Measurements from ENCODE around the gene THAP3. TPM values are rescaled to one million over a fixed set of nuclear protein-coding genes. Genes with fewer than 3 reads are reported as not detected.
A peak's percentile ranks its signal among the peaks of the same experiment; 100 is the strongest.

The THAP3 gene
- polyA plus RNA-seq (ENCODE audit: insufficient read length in 3 of 3), result 10 to 100 TPM; 21.0 to 23.8 (median 23.4) TPM
- long read RNA-seq, donor 1, partial matches to known transcripts, result 15 of 15 reads
- long read RNA-seq, donor 1, other reads (novel, unspliced or antisense), result 0 of 15 reads
- long read RNA-seq, donor 2, partial matches to known transcripts, result 11 of 14 reads
- long read RNA-seq, donor 2, other reads (novel, unspliced or antisense), result 0 of 14 reads
- long read RNA-seq, donor 3, partial matches to known transcripts, result 8 of 10 reads
- long read RNA-seq, donor 3, other reads (novel, unspliced or antisense), result 0 of 10 reads
- long read RNA-seq, donor 4, partial matches to known transcripts, result 28 of 41 reads
- long read RNA-seq, donor 4, other reads (novel, unspliced or antisense), result 11 of 41 reads
- long read RNA-seq, donor 5, partial matches to known transcripts, result 5 of 6 reads
- long read RNA-seq, donor 5, other reads (novel, unspliced or antisense), result 0 of 6 reads
- long read RNA-seq, donor 6, partial matches to known transcripts, result 8 of 8 reads
- long read RNA-seq, donor 6, other reads (novel, unspliced or antisense), result 0 of 8 reads
- long read RNA-seq, donor 7, partial matches to known transcripts, result 29 of 43 reads
- long read RNA-seq, donor 7, other reads (novel, unspliced or antisense), result 10 of 43 reads
- long read RNA-seq, donor 8, partial matches to known transcripts, result 0 of 1 reads
- long read RNA-seq, donor 8, other reads (novel, unspliced or antisense), result 0 of 1 reads
- long read RNA-seq, donor 9, partial matches to known transcripts, result 8 of 14 reads
- long read RNA-seq, donor 9, other reads (novel, unspliced or antisense), result 0 of 14 reads
- long read RNA-seq, donor 10, partial matches to known transcripts, result 15 of 15 reads
- long read RNA-seq, donor 10, other reads (novel, unspliced or antisense), result 0 of 15 reads
- long read RNA-seq, donor 11, partial matches to known transcripts, result 5 of 5 reads
- long read RNA-seq, donor 11, other reads (novel, unspliced or antisense), result 0 of 5 reads
- long read RNA-seq, donor 12, partial matches to known transcripts, result 37 of 58 reads
- long read RNA-seq, donor 12, other reads (novel, unspliced or antisense), result 19 of 58 reads
- long read RNA-seq, donor 13, partial matches to known transcripts, result 6 of 7 reads
- long read RNA-seq, donor 13, other reads (novel, unspliced or antisense), result 0 of 7 reads
- long read RNA-seq, donor 14, result 0 reads
- long read RNA-seq, donor 15, partial matches to known transcripts, result 8 of 13 reads
- long read RNA-seq, donor 15, other reads (novel, unspliced or antisense), result 0 of 13 reads
- long read RNA-seq, donor 16, transcript THAP3-202 (5 exons, 1,046 nt), result major isoform, 5 of 22 reads
- long read RNA-seq, donor 16, partial matches to known transcripts, result 16 of 22 reads
- long read RNA-seq, donor 16, other reads (novel, unspliced or antisense), result 0 of 22 reads

- DNase-seq, result peak; percentile 87
Observed at GRCh38 chr1:6624710-6625583, at the start of gene THAP3. Gene THAP3 (plus strand): TSS chr1:6624868. CDS start chr1:6625219, 351 bp downstream.

- no peak for DNase-seq
Observed at GRCh38 chr1:6577831-6578525, 46.7 kb upstream of the THAP3 start.

GRCh38 chr1:6578624-6579373 is 45.9 kb upstream of the THAP3 start:
- DNase-seq, result no peak

- DNase-seq, result peak; percentile 99
Observed at GRCh38 chr1:6579374-6580118, 45.1 kb upstream of the THAP3 start, which contains the start of gene ZBTB48. Gene ZBTB48 (plus strand): TSS chr1:6579994. CDS start chr1:6580610, 616 bp downstream.

GRCh38 chr1:6580119-6580592 is 44.5 kb upstream of the THAP3 start:
- no peak for DNase-seq

- DNase-seq, result no peak
Observed at GRCh38 chr1:6580593-6581409, 43.9 kb upstream of the THAP3 start.

GRCh38 chr1:6581561-6582305 is 42.9 kb upstream of the THAP3 start:
- DNase-seq, result no peak

GRCh38 chr1:6582370-6582769 is 42.3 kb upstream of the THAP3 start:
- DNase-seq, result no peak

GRCh38 chr1:6584126-6585080 is 40.3 kb upstream of the THAP3 start:
- DNase-seq, result no peak

- DNase-seq, result no peak
Observed at GRCh38 chr1:6585081-6585722, 39.5 kb upstream of the THAP3 start.

- DNase-seq, result no peak
Observed at GRCh38 chr1:6585841-6586240, 38.8 kb upstream of the THAP3 start.

GRCh38 chr1:6586404-6586816 is 38.3 kb upstream of the THAP3 start:
- DNase-seq, result no peak

- no peak for DNase-seq
Observed at GRCh38 chr1:6587261-6588005, 37.2 kb upstream of the THAP3 start.
